Vagina (tissue), 2 donors: Measurements from ENCODE around the gene GALNT17. TPM values are rescaled to one million over a fixed set of nuclear protein-coding genes. Genes with fewer than 3 reads are reported as not detected.

Experiments
- DNase-seq, 2 donors: peaks; one replicate each; pipeline ENCODE4 v3.0.0-alpha.2; 2017; ENCODE audit errors: extremely low spot score in 2 of 2
- H3K27ac ChIP-seq: fragments of 200-600 bp; sonication (generic); one replicate; pipeline ENCODE4 v1.5.1; 2019
- H3K27me3 ChIP-seq: fragments of 200-600 bp; sonication (generic); one replicate; pipeline ENCODE4 v1.5.1; 2019
- H3K36me3 ChIP-seq, 2 donors: fragments of 200-600 bp; sonication (generic); one replicate each; pipeline ENCODE4 v1.5.1; 2017 to 2019
- H3K4me1 ChIP-seq: fragments of 200-600 bp; sonication (generic); one replicate; pipeline ENCODE4 v1.5.1; 2019
- H3K4me3 ChIP-seq, 2 donors: fragments of 200-600 bp; sonication (generic); 1 replicate in 1 of 2; 2 replicates in 1 of 2; pipeline ENCODE4 v1.5.1; 2016 to 2019
- H3K9me3 ChIP-seq: fragments of 200-600 bp; sonication (generic); one replicate; pipeline ENCODE4 v1.5.1; 2019
- POLR2A ChIP-seq, 2 donors: fragments of 450-650 bp; IDR thresholded peaks; one replicate each; pipeline ENCODE4 v1.6.1; 2017; ENCODE audit warnings: antibody characterized with exemption in 2 of 2, mild to moderate bottlenecking in 2 of 2, moderate library complexity in 2 of 2
- POLR2AphosphoS5 ChIP-seq, 2 donors: sonication (generic); formaldehyde crosslinking; IDR thresholded peaks; one replicate each; pipeline ENCODE4 v1.9.0; 2017; ENCODE audit warnings: antibody characterized with exemption in 2 of 2, mild to moderate bottlenecking in 2 of 2, low read depth in 1 of 2; ENCODE audit not compliant: insufficient read depth in 1 of 2
- intact Hi-C: fragments of 100-400 bp; cut with DNase I; formaldehyde crosslinking; loops from one replicate; pipeline ENCODE4 v1.15.1; 2023
- total RNA-seq: library from RNA; depleted of rRNA; stranded (reverse); fragments of >200 nt; gene quantifications from one replicate; pipeline ENCODE4 v1.2.3, GENCODE V29; 2016
- TF ChIP-seq, protein P1 (sequence below), 3 experiments: fragments of 450-650 bp in 2 of 3; fragments of 200-600 bp in 1 of 3; sonication (generic) in 1 of 3; IDR thresholded peaks; one replicate each; pipeline ENCODE4 v1.5.1; 2017 to 2019; ENCODE audit warnings: antibody characterized with exemption in 3 of 3, mild to moderate bottlenecking in 2 of 3, moderate library complexity in 2 of 3

The GALNT17 gene
- total RNA-seq, 1 donor from 2014 or later = 3.9 TPM

GRCh38 chr7:71354716-71355115 is 222.8 kb downstream of the GALNT17 start:
- no peaks in the 10 kb centered on the region for H3K36me3 ChIP-seq
- intact Hi-C loops = no loop called here
- H3K4me3 ChIP-seq = no peak overlapping the region
- TF ChIP-seq POLR2A (IDR thresholded peaks at IDR 0.05) = no peak
- TF ChIP-seq POLR2AphosphoS5 (IDR thresholded peaks at IDR 0.05; ENCODE audit: insufficient read depth in 1 of 2, low read depth in 1 of 2) = no peak
- TF ChIP-seq, protein P1, sequence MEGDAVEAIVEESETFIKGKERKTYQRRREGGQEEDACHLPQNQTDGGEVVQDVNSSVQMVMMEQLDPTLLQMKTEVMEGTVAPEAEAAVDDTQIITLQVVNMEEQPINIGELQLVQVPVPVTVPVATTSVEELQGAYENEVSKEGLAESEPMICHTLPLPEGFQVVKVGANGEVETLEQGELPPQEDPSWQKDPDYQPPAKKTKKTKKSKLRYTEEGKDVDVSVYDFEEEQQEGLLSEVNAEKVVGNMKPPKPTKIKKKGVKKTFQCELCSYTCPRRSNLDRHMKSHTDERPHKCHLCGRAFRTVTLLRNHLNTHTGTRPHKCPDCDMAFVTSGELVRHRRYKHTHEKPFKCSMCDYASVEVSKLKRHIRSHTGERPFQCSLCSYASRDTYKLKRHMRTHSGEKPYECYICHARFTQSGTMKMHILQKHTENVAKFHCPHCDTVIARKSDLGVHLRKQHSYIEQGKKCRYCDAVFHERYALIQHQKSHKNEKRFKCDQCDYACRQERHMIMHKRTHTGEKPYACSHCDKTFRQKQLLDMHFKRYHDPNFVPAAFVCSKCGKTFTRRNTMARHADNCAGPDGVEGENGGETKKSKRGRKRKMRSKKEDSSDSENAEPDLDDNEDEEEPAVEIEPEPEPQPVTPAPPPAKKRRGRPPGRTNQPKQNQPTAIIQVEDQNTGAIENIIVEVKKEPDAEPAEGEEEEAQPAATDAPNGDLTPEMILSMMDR (IDR thresholded peaks at IDR 0.05) = no peak
- H3K4me1 ChIP-seq = peaks cover under 1% of the 10 kb centered on the region
- no peaks in the 10 kb centered on the region for H3K9me3 ChIP-seq
- H3K27me3 ChIP-seq = no peaks in the 10 kb centered on the region
- H3K27ac ChIP-seq = no peak overlapping the region
- DNase-seq = no peak

DNA sequence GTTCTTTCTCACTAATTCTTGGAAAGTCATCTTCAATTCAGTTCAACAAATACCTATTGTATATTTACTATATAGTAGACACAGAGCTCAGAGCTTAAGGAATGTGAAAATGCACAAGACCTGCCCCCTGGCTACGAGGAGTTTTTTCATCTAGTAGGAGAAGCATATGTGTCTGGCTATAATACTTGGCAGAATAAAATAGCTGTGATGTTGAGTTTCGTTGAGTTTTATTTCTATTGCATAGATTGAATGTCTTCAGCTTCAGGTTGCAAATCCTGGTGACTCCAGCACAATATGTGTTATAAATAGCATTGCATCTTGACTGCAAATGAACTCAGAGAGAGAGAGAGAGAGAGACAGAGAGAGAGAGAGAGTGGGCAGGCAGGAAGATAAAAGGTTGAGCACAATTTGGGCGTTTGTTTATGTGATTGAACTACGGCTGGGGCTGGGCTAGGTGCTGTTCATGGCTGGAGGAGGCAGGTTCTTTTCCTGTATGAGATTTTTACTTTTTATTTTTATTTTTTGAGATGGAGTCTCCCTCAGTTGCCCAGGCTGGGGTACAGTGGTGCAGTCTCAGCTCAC is 229.6 kb downstream of the GALNT17 start:
- TF ChIP-seq, protein P1 (IDR thresholded peaks at IDR 0.05) = no peak
- TF ChIP-seq POLR2AphosphoS5 (IDR thresholded peaks at IDR 0.05; ENCODE audit: insufficient read depth in 1 of 2, low read depth in 1 of 2) (no peak), POLR2A (IDR thresholded peaks at IDR 0.05) (no peak)
- H3K27ac ChIP-seq = no peak overlapping the region
- intact Hi-C loops = no loop called here
- no peak for DNase-seq
- no peaks in the 10 kb centered on the region for H3K27me3 ChIP-seq
- H3K4me3 ChIP-seq = no peak overlapping the region
- no peaks in the 10 kb centered on the region for H3K4me1 ChIP-seq
- H3K36me3 ChIP-seq = no peaks in the 10 kb centered on the region
- H3K9me3 ChIP-seq = no peaks in the 10 kb centered on the region

DNA sequence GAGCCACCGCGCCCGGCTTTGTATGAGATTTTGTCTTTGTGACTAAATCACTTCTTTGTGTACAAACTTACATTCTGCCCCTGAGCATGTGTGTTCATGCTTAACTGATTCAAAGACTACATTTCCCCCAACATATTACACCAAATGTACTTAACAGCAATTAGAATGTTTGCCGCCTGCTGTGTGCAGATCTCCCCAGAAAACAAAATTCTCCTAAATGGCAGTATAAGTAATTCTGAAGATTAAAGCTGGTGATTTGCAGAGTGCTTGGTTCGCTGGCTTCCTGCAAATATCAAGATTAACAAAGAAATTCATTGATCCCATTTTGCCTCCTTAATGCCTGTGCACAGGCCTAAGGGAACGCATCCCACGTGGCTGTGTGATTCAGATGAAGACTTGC is 230.3 kb downstream of the GALNT17 start:
- no peaks in the 10 kb centered on the region for H3K36me3 ChIP-seq
- H3K27me3 ChIP-seq = no peaks in the 10 kb centered on the region
- no peak overlapping the region for H3K4me3 ChIP-seq
- H3K9me3 ChIP-seq = no peaks in the 10 kb centered on the region
- H3K27ac ChIP-seq = no peak overlapping the region
- intact Hi-C loops = no loop called here
- TF ChIP-seq POLR2A (IDR thresholded peaks at IDR 0.05) (no peak), POLR2AphosphoS5 (IDR thresholded peaks at IDR 0.05; ENCODE audit: insufficient read depth in 1 of 2, low read depth in 1 of 2) (no peak)
- TF ChIP-seq, protein P1 (IDR thresholded peaks at IDR 0.05) = no peak
- H3K4me1 ChIP-seq = no peaks in the 10 kb centered on the region
- DNase-seq = no peak

DNA sequence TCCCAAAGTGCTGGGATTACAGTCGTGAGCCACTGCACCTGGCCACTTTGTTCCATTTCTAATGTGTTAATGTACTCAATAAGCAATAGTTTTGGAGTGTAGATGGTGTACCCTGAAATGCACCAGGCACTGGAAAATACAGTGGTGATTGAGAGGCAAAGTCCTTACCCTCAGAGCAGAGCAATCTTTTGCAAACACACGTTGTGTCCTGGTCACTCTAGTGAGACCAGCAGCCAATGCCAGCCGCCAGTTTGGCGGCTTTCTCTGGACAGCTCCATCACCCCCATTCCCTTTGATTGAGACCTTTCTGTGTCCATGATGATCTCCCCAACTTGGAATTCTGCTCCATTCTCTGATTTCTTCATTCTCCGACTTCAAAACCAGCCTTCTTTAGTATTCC is 231.3 kb downstream of the GALNT17 start:
- no peak overlapping the region for H3K27ac ChIP-seq
- no peaks in the 10 kb centered on the region for H3K9me3 ChIP-seq
- TF ChIP-seq POLR2AphosphoS5 (IDR thresholded peaks at IDR 0.05; ENCODE audit: insufficient read depth in 1 of 2, low read depth in 1 of 2) = no peak
- H3K27me3 ChIP-seq = no peaks in the 10 kb centered on the region
- no peak overlapping the region for H3K4me3 ChIP-seq
- no peak for DNase-seq
- intact Hi-C loops = no loop called here
- no peaks in the 10 kb centered on the region for H3K4me1 ChIP-seq
- H3K36me3 ChIP-seq = no peaks in the 10 kb centered on the region

DNA sequence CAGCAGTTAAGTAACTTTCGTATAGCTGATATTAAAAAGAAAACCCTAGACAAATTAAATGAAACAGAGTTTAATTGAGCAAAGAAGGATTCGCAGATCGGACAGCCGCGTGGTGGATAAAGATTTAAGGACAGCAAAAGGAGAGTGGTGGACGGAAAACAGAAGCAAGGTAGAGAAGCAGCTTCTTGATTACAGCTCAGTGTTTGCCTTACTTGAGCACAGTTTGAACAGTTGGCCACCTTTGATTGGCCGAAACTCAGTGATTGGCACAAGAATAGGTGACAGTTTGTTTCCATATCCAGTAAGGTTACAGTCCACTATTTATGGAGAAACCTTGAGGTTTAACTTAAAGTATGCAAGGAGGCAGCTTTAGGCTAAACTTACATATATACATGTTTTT is 231.7 kb downstream of the GALNT17 start:
- Histone ChIP-seq H3K27me3 (no peaks in the 10 kb centered on the region), H3K4me1 (no peaks in the 10 kb centered on the region), H3K27ac (no peak overlapping the region), H3K36me3 (no peaks in the 10 kb centered on the region), H3K9me3 (no peaks in the 10 kb centered on the region), H3K4me3 (no peak overlapping the region)
- no peak for DNase-seq
- intact Hi-C loops = no loop called here
- no peak for TF ChIP-seq POLR2A (IDR thresholded peaks at IDR 0.05)
- TF ChIP-seq, protein P1 (IDR thresholded peaks at IDR 0.05) = no peak
- no peak for TF ChIP-seq POLR2AphosphoS5 (IDR thresholded peaks at IDR 0.05; ENCODE audit: insufficient read depth in 1 of 2, low read depth in 1 of 2)
